Smooth muscle cell (in vitro differentiated cells): ENCODE results near the gene CD48. TPM values are rescaled to one million over a fixed set of nuclear protein-coding genes. Genes with fewer than 3 reads are reported as not detected.

Experiments used
- DNase-seq: peaks from one replicate; lab custom pipeline; 2025; ENCODE audit not compliant: unreplicated experiment; lab: John Stamatoyannopoulos, UW
- H2AFZ ChIP-seq: fragments of 200-600 bp; sonication (generic); 2 replicates; pipeline ENCODE4 v1.6.0; 2016; ENCODE audit warnings: antibody characterized with exemption, low read depth, mild to moderate bottlenecking
- H3F3A ChIP-seq: fragments of 200-600 bp; sonication (generic); 2 replicates; pipeline ENCODE4 v1.6.0; 2017; ENCODE audit warnings: antibody characterized with exemption, low read depth
- H3K27ac ChIP-seq: fragments of 200-600 bp; sonication (generic); 2 replicates; pipeline ENCODE4 v1.5.1; 2016; ENCODE audit warnings: low read depth, mild to moderate bottlenecking
- H3K27me3 ChIP-seq: fragments of 200-600 bp; sonication (generic); 2 replicates; pipeline ENCODE4 v1.6.1; 2016; ENCODE audit warnings: low read depth, mild to moderate bottlenecking
- H3K36me3 ChIP-seq: fragments of 200-600 bp; sonication (generic); 2 replicates; pipeline ENCODE4 v1.5.1; 2016; ENCODE audit warnings: low read depth
- H3K4me1 ChIP-seq: fragments of 200-600 bp; sonication (generic); 2 replicates; pipeline ENCODE4 v1.5.1; 2016; ENCODE audit warnings: low read depth
- H3K4me2 ChIP-seq: fragments of 200-600 bp; sonication (generic); 2 replicates; pipeline ENCODE4 v1.6.0; 2016; ENCODE audit warnings: mild to moderate bottlenecking
- H3K4me3 ChIP-seq: fragments of 200-600 bp; sonication (generic); 2 replicates; pipeline ENCODE4 v1.5.1; 2016; ENCODE audit warnings: mild to moderate bottlenecking
- H3K79me2 ChIP-seq: fragments of 200-600 bp; sonication (generic); 2 replicates; pipeline ENCODE4 v1.6.0; 2016; ENCODE audit warnings: low read depth, mild to moderate bottlenecking
- H3K9ac ChIP-seq: fragments of 200-600 bp; sonication (generic); 2 replicates; pipeline ENCODE4 v1.6.0; 2016; ENCODE audit warnings: low read depth
- H3K9me3 ChIP-seq: fragments of 200-600 bp; sonication (generic); replicated peaks from 2 replicates; pipeline ENCODE4 v1.5.1; 2016; ENCODE audit warnings: low read depth
- H4K20me1 ChIP-seq: fragments of 200-600 bp; sonication (generic); 2 replicates; pipeline ENCODE4 v1.6.0; 2016; ENCODE audit warnings: low read depth
- CTCF ChIP-seq: fragments of 200-600 bp; sonication (generic); IDR thresholded peaks from 2 replicates; pipeline ENCODE4 v1.5.1; 2017; ENCODE audit warnings: borderline replicate concordance, mild to moderate bottlenecking, antibody characterized with exemption; ENCODE audit not compliant: insufficient read depth, poor library complexity, severe bottlenecking
- WGBS: methylation state at CpG from one replicate; pipeline ENCODE4 v1.1.7; 2016; ENCODE audit warnings: low lambda C conversion rate; 5-methylcytosine and 5-hydroxymethylcytosine counted together
- polyA plus RNA-seq: library from polyadenylated mRNA; unstranded; fragments of >200 nt; fragmentation: Nextera tagmentation; extraction: Ambion mirVana; gene quantifications from 2 replicates; pipeline ENCODE4 v1.2.1, GENCODE V29; 2016
- total RNA-seq: library from RNA; depleted of rRNA; stranded (reverse); fragments of >200 nt; gene quantifications from 2 replicates; pipeline ENCODE4 v1.2.3, GENCODE V29; 2014

Gene CD48
- total and polyA plus RNA-seq, 2 experiments from 2014 or later: 0.37 TPM; not detected in 1

- WGBS: 95% methylated on average over 6 of the region's 6 CpGs
- Histone ChIP-seq H3F3A (no peaks in the 10 kb centered on the region), H3K27ac (no peak overlapping the region), H3K79me2 (no peaks in the 10 kb centered on the region), H3K9me3 (no peaks in the 10 kb centered on the region), H3K27me3 (no peaks in the 10 kb centered on the region), H3K9ac (no peak overlapping the region), H3K4me3 (no peak overlapping the region), H2AFZ (no peak overlapping the region), H4K20me1 (no peaks in the 10 kb centered on the region), H3K4me1 (no peaks in the 10 kb centered on the region), H3K4me2 (no peak overlapping the region), H3K36me3 (no peaks in the 10 kb centered on the region)
- no peak for DNase-seq
- TF ChIP-seq CTCF: no peak
Measured at GRCh38 chr1:160638926-160639325, 72.7 kb downstream of the CD48 start.

DNA sequence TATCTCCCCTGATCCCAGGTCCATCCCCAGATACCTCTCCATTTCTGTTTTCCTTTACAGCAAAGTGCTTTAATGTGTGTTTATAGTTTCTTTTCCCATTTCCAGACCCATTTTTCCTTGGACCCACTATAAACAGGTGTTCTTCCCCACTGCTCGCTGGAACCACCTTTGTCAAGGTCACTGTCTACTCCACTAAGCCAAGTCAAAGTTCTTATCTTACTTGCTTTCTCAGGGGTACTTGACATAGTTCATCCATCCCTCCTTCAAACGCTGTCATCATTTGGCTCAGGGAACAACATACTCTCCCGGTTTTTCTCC is 73.1 kb downstream of the CD48 start:
- no peaks in the 10 kb centered on the region for H3K9me3 ChIP-seq
- WGBS: 95% methylated on average over 3 of the region's 3 CpGs
- H3K79me2 ChIP-seq: no peaks in the 10 kb centered on the region
- no peaks in the 10 kb centered on the region for H3F3A ChIP-seq
- H3K4me3 ChIP-seq: no peak overlapping the region
- H3K4me2 ChIP-seq: no peak overlapping the region
- H2AFZ ChIP-seq: no peak overlapping the region
- H3K27ac ChIP-seq: no peak overlapping the region
- TF ChIP-seq CTCF: no peak
- H3K9ac ChIP-seq: no peak overlapping the region
- DNase-seq: no peak
- no peaks in the 10 kb centered on the region for H3K27me3 ChIP-seq
- no peaks in the 10 kb centered on the region for H3K4me1 ChIP-seq
- no peaks in the 10 kb centered on the region for H4K20me1 ChIP-seq
- H3K36me3 ChIP-seq: no peaks in the 10 kb centered on the region

- Histone ChIP-seq H3K36me3 (no peaks in the 10 kb centered on the region), H3K27ac (no peak overlapping the region), H3K9me3 (no peaks in the 10 kb centered on the region), H3K79me2 (no peaks in the 10 kb centered on the region), H4K20me1 (no peaks in the 10 kb centered on the region), H3K4me1 (no peaks in the 10 kb centered on the region), H3K4me3 (no peak overlapping the region), H3K4me2 (no peak overlapping the region), H3K27me3 (no peaks in the 10 kb centered on the region), H2AFZ (no peak overlapping the region), H3F3A (no peaks in the 10 kb centered on the region), H3K9ac (no peak overlapping the region)
- no peak for DNase-seq
- 74% methylated on average over 5 of the region's 5 CpGs for WGBS
- TF ChIP-seq CTCF: no peak
Measured at GRCh38 chr1:160637821-160638539, 73.6 kb downstream of the CD48 start.

GRCh38 chr1:160637065-160637464 is 74.6 kb downstream of the CD48 start:
- Histone ChIP-seq H3K27ac (no peak overlapping the region), H3K79me2 (no peaks in the 10 kb centered on the region), H3F3A (no peaks in the 10 kb centered on the region), H2AFZ (no peak overlapping the region), H3K36me3 (no peaks in the 10 kb centered on the region), H4K20me1 (no peaks in the 10 kb centered on the region), H3K4me3 (no peak overlapping the region), H3K9me3 (no peaks in the 10 kb centered on the region), H3K4me2 (no peak overlapping the region), H3K27me3 (no peaks in the 10 kb centered on the region), H3K9ac (no peak overlapping the region), H3K4me1 (no peaks in the 10 kb centered on the region)
- WGBS: 86% methylated on average over 8 of the region's 8 CpGs
- no peak for TF ChIP-seq CTCF
- DNase-seq: no peak
